Neural cell (in vitro differentiated cells): Measurements from ENCODE around the gene POU3F1.

Source experiments
- EP300 ChIP-seq: fragments of 450-650 bp; conservative IDR thresholded peaks from 2 replicates; pipeline ENCODE4 v1.6.1; 2014; ENCODE audit warnings: antibody characterized with exemption, mild to moderate bottlenecking, moderate library complexity; ENCODE audit not compliant: poor library complexity, severe bottlenecking
- EZH2 ChIP-seq: fragments of 200-600, 300-800 bp; shearing (Covaris generic), sonication (generic); IDR thresholded peaks from 2 replicates; pipeline ENCODE4 v1.6.1; 2014; ENCODE audit warnings: antibody characterized with exemption, low read length, borderline replicate concordance, mild to moderate bottlenecking; ENCODE audit not compliant: insufficient read depth, poor library complexity, severe bottlenecking
- MXI1 ChIP-seq: fragments of 450-650 bp; conservative IDR thresholded peaks from 2 replicates; pipeline ENCODE4 v1.6.1; 2014; ENCODE audit warnings: antibody characterized with exemption, mild to moderate bottlenecking; ENCODE audit not compliant: poor library complexity, severe bottlenecking
- POLR2AphosphoS5 ChIP-seq: IDR thresholded peaks from 2 replicates; pipeline ENCODE4 v1.6.1; 2012
- SMC3 ChIP-seq: fragments of 450-650 bp; conservative IDR thresholded peaks from 2 replicates; pipeline ENCODE4 v1.6.1; 2014; ENCODE audit warnings: antibody characterized with exemption, mild to moderate bottlenecking, moderate library complexity; ENCODE audit not compliant: poor library complexity
- TAF1 ChIP-seq: IDR thresholded peaks from 2 replicates; pipeline ENCODE4 v1.6.1; 2012; ENCODE audit warnings: low read depth
- TF ChIP-seq, protein P1 (sequence below): fragments of 450-650 bp; IDR thresholded peaks from 2 replicates; pipeline ENCODE4 v1.5.1; 2014; ENCODE audit warnings: antibody characterized with exemption, mild to moderate bottlenecking, moderate library complexity; ENCODE audit not compliant: poor library complexity, severe bottlenecking
- TF ChIP-seq, protein P2 (sequence below): IDR thresholded peaks from 2 replicates; pipeline ENCODE4 v1.6.1; 2012; ENCODE audit warnings: borderline replicate concordance

GRCh38 chr1:38037221-38037939, 9.2 kb downstream of the POU3F1 start:
- TF ChIP-seq, protein P1, sequence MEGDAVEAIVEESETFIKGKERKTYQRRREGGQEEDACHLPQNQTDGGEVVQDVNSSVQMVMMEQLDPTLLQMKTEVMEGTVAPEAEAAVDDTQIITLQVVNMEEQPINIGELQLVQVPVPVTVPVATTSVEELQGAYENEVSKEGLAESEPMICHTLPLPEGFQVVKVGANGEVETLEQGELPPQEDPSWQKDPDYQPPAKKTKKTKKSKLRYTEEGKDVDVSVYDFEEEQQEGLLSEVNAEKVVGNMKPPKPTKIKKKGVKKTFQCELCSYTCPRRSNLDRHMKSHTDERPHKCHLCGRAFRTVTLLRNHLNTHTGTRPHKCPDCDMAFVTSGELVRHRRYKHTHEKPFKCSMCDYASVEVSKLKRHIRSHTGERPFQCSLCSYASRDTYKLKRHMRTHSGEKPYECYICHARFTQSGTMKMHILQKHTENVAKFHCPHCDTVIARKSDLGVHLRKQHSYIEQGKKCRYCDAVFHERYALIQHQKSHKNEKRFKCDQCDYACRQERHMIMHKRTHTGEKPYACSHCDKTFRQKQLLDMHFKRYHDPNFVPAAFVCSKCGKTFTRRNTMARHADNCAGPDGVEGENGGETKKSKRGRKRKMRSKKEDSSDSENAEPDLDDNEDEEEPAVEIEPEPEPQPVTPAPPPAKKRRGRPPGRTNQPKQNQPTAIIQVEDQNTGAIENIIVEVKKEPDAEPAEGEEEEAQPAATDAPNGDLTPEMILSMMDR = no peak
- TF ChIP-seq SMC3 (no peak), EP300 (no peak), POLR2AphosphoS5 (no peak), TAF1 (no peak), EZH2 (no peak), MXI1 (no peak)
- TF ChIP-seq, protein P2, sequence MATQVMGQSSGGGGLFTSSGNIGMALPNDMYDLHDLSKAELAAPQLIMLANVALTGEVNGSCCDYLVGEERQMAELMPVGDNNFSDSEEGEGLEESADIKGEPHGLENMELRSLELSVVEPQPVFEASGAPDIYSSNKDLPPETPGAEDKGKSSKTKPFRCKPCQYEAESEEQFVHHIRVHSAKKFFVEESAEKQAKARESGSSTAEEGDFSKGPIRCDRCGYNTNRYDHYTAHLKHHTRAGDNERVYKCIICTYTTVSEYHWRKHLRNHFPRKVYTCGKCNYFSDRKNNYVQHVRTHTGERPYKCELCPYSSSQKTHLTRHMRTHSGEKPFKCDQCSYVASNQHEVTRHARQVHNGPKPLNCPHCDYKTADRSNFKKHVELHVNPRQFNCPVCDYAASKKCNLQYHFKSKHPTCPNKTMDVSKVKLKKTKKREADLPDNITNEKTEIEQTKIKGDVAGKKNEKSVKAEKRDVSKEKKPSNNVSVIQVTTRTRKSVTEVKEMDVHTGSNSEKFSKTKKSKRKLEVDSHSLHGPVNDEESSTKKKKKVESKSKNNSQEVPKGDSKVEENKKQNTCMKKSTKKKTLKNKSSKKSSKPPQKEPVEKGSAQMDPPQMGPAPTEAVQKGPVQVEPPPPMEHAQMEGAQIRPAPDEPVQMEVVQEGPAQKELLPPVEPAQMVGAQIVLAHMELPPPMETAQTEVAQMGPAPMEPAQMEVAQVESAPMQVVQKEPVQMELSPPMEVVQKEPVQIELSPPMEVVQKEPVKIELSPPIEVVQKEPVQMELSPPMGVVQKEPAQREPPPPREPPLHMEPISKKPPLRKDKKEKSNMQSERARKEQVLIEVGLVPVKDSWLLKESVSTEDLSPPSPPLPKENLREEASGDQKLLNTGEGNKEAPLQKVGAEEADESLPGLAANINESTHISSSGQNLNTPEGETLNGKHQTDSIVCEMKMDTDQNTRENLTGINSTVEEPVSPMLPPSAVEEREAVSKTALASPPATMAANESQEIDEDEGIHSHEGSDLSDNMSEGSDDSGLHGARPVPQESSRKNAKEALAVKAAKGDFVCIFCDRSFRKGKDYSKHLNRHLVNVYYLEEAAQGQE = no peak
